Stimulated activated CD4-positive, alpha-beta T cell treated with anti-CD3 and anti-CD28 coated beads, Interleukin-15, amount 100 ng/mL, for 48 hours (primary cell): Measurements from ENCODE around the gene KRT83.
A peak's percentile ranks its signal among the peaks of the same experiment; 100 is the strongest.
"Not testable (repeated sequence)": the region's sequence is repeated elsewhere in the genome, so short reads cannot be mapped to it uniquely, and the experiment has no call there.

ENCODE experiments used
- DNase-seq, 2 donors: peaks; one replicate each; pipeline ENCODE4 v3.0.0-alpha.2; 2020; ENCODE audit warnings: low read depth in 2 of 2

Gene KRT83

DNA sequence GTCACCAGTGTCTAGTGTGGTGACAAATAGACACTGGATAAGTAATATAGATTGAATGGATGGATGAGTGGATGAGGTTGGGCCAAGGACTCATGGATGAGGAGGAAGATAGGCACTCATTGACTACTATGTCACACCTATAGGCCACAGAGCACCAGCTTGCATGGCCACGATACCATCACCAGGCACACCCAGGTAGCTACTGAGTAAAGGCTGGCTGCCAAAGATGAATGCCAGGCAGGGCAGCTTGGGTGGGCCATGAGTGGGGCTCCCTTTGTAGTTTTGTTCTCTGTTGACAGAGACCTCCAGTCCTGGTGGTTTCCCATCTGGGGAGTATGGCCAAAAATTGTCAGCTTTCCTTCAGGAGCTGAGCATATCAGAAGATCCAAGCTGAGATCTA lies 11.2 kb upstream of the KRT83 start:
- no peak for DNase-seq

DNA sequence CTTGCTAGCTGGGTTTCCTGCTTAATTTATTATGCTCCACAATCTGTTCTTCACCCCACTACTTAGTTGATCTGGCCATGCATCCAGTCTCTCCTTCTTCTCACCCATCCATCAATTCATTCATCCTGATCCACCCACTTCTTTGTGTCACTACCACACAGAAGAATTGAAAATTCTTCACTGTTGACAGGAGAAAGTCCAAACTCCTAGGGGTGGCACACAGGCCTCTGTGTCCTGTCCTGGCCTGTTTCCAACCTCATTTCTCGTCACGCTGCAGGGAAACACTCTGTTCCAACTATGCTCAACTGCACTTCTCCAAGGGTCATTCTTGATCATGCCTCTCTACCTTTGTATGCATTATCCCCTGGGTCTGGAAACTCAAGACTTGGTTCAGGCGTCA lies 10.6 kb upstream of the KRT83 start:
- no peak for DNase-seq

DNA sequence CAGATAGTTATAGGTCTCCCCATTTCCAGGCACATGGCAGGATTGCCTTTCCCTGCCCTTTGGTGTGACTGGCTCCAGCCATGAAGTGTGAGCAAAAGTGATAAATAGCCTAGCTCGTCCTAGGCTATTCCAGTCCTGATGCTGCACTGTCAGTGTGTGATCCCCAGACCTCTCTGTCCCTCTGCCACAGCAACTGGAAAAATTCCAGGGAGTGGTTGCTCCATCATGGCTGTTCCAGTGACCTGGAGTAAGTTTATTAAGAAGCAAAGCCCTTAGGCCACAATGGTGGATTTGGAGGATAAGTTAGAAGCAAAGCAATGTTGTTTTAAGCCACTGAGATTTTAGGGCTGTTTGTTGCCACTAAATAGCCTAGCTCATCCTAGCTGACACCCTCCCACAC lies 9.8 kb upstream of the KRT83 start:
- no peak for DNase-seq

DNA sequence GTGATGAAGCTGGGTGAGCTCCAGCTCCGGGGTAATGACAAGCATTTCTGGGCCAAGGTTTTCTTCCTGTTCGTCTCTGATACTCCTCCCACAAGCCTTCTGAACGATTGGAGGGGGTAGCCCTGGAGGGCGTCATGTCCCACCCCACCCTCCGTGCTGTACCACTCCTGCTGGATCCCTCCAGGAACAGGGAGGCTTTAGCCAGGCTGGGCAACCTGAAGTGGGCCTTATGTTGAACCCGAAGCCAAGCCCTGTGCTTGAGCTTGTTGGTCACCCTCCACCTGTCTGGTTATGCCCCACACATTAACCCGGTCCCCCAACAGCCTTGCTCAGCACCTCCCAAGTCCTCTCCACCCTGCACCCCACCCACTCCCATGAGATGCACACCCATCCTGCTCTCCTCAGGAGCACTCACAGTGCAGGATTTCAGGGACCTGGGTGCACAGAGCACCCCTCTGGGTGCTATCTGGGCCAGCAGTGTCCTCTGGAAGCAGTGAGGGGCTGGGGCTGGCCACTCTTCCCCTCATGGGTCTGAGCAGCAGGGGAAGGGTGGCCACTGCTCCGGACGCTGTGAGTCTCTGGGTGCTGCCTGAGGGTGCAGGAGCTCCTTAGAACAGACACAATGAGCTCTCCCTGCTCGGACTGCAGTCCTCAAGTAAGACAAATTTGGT lies 6.8 kb upstream of the KRT83 start:
- DNase-seq, result no peak

DNA sequence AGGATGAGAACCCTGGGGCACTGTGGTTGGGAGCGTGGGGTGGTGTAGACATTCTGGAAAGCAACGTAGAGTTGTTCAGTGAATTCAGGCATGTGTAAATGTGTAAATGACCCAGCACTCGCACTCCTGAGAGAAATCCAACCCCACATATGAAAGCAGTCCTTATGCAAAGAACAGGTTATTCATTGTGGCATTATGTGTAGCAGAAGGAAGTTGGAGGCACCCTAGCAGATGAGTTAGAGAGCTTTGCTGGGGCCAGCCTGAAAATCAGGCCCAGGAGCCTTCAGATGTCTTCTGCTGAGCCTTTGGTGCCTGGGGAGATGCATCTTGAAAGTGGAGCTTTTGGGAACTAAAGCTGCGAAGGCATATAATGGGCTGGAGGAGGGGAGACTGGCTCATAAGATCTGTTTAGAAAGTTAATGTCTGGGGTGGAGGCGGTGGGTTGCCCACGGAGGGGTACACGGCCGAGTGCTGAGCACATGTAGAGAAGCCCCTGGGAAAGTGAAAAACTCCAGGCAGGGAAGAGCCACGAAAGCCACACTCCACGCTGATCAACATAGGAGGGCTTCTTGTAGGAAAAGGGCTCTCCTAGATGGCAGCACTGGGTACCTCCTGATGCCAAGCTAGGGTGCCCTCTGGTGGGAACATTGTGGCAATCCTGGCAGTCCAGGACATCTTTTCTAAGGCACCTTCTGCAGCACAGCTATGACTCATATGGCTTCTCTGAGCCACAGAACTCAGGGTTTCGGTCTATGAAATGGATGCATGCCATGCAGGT lies 6.0 kb upstream of the KRT83 start:
- peak; percentile 66 to 71 for DNase-seq

GRCh38 chr12:52324153-52324444 lies 2.9 kb upstream of the KRT83 start:
- DNase-seq, result no peak

GRCh38 chr12:52323416-52324152 lies 2.4 kb upstream of the KRT83 start:
- no peak for DNase-seq

DNA sequence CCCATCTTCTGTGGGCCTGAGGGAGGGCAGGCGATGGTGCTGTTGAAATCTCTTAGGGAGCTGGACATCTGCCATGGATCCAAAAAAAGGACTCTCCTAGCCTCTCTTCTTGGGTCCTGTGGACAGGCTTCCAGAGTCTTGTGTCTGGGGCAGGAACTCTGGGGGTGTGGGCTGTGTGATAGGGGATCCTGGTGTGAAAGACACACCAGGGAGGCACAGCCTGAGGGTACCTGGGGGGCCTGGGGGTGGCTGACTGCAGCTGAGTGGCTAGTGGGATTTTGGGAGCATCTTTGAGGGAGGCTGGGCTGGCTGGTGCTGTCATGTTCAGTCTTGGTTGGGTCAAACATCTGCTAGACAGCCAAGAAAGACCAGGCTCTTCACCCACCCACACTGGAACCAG lies 1.8 kb upstream of the KRT83 start:
- no peak for DNase-seq

- no peak for DNase-seq
Observed at GRCh38 chr12:52322069-52322468, 871 bp upstream of the KRT83 start.

GRCh38 chr12:52321418-52321817 lies 220 bp upstream of the KRT83 start:
- DNase-seq, result no peak

DNA sequence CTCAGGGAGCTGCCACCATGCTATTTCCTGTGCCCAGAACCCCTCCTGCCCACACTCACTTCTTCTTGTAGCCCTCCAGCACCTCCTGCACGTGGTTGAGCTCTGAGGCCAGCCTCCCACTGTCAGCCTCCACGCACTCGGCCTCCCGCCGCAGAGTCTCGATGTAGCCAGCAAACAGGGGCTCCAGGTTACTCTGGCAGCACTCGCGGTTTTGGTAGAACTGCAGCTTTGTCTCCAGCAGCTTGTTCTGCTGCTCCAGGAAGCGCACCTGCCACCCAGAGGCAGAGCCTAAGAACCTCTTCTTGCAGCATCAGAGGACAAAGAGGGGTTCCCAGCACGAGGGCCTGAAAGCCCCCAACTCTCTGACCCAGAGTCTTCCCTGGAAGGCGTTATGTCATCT lies 2.1 kb downstream of the KRT83 start:
- DNase-seq, result no peak

DNA sequence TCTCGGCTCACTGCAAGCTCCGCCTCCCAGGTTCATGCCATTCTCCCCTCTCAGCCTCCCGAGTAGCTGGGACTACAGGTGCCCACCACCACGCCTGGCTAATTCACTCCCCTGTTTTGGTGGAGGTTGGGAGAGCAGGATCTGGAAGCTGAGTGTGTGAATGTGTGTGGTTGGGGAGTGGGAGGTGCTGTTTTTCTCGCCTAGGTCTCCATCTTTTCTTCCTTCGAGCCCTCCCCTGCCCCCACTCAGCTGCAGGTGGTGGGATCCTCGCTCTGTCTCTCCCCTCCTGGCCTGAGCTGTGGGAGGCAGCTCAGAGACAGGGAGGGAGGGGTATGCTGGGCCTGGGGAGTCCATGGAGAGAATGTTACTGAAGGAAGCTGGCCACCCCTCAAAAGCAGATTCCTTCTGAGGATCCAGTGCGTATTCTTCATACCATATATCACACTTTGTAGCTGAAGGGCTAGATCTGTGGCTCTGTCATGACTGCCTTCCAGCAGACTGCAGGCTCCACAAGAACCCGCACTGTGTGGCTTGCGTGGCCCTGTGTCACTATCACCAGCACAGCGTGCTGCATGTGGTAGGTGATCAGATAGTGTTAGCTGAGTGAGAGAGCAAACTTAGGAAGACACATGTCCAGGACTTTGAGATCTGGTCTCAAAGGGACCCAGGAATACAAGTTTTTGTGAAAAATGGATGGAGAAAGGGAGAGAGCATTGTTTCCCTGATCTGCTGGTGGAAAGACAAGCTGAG lies 2.8 kb downstream of the KRT83 start:
- no peak for DNase-seq

GRCh38 chr12:52317468-52318052 lies 3.6 kb downstream of the KRT83 start:
- no peak for DNase-seq

GRCh38 chr12:52316701-52317100 lies 4.5 kb downstream of the KRT83 start:
- no peak for DNase-seq

- DNase-seq, result no peak
Observed at GRCh38 chr12:52316290-52316689, 4.9 kb downstream of the KRT83 start.

GRCh38 chr12:52315721-52316120 lies 5.5 kb downstream of the KRT83 start:
- DNase-seq, result not testable (repeated sequence)

- no peak for DNase-seq
Observed at GRCh38 chr12:52314511-52314910, 6.7 kb downstream of the KRT83 start.

- no peak for DNase-seq
Observed at GRCh38 chr12:52313926-52314325, 7.3 kb downstream of the KRT83 start.

GRCh38 chr12:52313461-52313860 lies 7.7 kb downstream of the KRT83 start:
- no peak for DNase-seq

- DNase-seq, result no peak
Observed at GRCh38 chr12:52312086-52312485, 9.1 kb downstream of the KRT83 start.

DNA sequence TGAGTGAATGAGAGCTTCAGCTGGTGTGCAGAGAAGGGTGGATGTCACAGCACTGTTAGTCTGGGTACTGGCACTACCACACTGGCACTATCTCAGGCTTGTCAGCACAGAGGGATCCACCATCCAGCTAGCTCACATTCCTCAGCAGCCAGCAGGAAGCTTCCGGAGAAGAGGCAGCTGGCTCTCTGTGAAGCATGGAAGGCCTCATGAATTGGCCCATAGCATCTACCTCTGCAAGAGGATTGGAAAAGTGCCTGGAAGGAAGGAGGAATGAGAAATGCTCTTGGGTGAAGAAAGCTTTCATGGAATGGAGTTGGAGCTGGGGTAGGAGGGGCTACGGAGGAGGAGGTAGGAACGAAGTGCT lies 9.9 kb downstream of the KRT83 start:
- DNase-seq, result no peak
